ENCODE data around the gene CD151. TPM values are rescaled to one million over a fixed set of nuclear protein-coding genes. Genes with fewer than 3 reads are reported as not detected.
A peak's percentile ranks its signal among the peaks of the same experiment; 100 is the strongest.

The CD151 gene
- total RNA-seq, 1 donor from 2014 or later, result 70.8 TPM

DNA sequence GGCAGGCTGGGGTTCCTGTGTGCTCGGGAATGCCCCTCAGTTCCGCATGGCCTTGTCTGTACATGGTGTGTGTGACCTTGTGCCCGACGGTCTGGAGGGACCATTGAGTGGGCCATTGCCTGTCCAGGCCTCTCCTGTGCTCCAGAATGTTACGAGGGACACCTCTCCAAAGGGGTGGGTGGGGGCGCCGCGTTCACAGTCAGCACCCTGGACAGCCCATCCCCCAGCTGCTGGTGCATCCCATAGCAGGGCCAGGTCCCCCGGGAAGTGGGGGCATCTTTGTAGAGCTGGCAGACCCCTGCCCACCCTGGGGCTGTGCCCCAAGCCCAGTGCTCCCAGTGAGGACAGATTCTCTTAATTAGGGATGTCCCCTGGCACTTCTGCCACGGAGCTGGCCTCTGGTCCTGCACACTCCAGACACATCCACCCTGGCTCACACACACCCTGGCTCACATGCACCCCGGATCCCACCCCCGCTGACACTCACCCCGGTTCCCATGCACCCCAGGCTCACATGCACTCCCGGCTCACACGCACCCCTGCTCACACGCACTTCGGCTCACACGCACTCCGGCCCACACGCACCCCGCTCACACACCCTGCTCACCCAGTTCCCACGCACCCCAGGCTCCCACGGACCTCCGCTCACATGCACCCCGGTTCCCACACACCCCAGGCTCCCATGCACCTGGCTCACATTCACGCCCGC lies 25.5 kb downstream of the CD151 start:
- no peak for DNase-seq

GRCh38 chr11:858762-859339 lies 26.1 kb downstream of the CD151 start:
- no peak for DNase-seq

GRCh38 chr11:859394-860131 lies 26.8 kb downstream of the CD151 start:
- peak; percentile 37 for DNase-seq

GRCh38 chr11:860234-861104 lies 27.7 kb downstream of the CD151 start:
- no peak for DNase-seq

- no peak for DNase-seq
Observed at GRCh38 chr11:861105-861479, 28.3 kb downstream of the CD151 start.

- no peak for DNase-seq
Observed at GRCh38 chr11:862081-862661, 29.4 kb downstream of the CD151 start.

DNA sequence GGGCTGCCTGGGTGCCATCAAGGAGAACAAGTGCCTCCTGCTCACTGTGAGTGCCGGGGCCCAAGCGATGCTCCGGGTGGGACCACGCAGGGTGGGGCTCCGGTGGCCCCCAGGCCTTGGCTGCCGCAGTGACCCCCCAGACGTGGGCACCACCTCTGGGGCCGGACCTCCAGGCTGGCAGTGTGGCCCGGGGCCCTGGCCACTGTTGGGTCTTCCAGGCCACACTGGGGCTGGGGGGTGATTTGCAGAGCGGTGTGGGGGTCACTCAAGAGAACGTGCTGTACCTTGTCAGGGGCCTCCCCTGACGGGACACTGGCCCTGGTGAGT lies 29.9 kb downstream of the CD151 start:
- no peak for DNase-seq

GRCh38 chr11:863023-863909 lies 30.5 kb downstream of the CD151 start:
- DNase-seq, result no peak

DNA sequence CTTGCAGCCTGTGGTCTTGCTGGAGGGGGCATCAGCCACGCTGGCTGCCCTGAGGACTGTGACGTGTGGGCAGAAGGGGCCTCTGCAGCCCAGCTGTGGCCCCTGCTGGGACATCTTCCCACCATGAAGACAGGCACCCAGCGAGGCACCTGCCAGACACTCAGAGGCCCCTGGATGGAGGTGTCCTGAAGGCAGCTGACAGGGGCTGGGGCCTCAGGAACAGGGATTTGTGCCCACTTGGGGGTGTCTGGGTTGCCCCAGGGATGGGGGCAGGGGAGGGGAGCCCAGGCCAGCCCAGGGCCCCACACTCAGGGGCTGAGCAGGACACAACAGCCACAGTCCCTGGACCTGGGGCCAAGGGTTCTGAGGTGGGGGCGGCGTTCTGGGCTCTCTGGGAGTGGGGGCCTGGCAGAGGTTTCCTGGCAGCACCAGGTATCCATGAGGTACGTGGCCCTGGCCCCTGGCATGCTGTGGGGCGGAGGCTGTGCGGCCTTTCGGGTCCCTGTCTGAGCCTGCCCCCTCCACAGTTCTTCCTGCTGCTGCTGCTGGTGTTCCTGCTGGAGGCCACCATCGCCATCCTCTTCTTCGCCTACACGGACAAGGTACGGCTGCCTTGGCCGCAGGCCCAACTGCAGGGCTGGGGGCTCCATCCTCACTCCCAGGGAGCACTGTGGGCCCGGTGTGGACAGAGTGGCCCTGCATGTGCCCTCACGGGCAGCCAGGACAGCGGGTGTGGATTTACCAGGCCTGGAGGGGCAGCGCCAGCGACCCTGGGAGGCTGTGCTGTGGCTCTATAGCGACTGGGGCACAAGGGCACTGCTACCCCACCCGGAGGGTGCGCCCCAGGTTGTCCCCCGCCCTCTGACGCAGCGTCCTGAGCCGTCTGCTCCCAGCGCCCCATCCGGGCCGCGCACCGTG lies 31.4 kb downstream of the CD151 start:
- DNase-seq, result no peak

DNA sequence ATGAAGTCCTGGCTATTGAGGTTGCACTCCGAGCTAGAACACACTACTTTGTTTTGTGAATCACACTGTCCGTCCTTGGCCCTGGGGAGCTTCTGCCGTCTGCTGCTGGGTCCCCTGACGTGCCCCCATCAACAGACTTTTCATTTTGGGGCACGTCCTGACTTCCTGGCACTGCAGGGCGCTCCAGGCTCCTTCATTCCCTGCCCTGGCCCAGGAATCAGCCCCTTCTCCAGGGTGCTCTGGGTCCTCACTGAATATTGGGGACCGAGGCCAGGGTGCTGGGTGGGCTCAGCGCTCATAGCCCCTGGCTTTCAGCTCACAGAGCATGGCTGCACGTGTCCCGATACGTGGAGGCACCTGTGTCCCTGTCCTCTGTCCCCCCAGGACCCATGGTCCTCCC lies 32.1 kb downstream of the CD151 start:
- no peak for DNase-seq

DNA sequence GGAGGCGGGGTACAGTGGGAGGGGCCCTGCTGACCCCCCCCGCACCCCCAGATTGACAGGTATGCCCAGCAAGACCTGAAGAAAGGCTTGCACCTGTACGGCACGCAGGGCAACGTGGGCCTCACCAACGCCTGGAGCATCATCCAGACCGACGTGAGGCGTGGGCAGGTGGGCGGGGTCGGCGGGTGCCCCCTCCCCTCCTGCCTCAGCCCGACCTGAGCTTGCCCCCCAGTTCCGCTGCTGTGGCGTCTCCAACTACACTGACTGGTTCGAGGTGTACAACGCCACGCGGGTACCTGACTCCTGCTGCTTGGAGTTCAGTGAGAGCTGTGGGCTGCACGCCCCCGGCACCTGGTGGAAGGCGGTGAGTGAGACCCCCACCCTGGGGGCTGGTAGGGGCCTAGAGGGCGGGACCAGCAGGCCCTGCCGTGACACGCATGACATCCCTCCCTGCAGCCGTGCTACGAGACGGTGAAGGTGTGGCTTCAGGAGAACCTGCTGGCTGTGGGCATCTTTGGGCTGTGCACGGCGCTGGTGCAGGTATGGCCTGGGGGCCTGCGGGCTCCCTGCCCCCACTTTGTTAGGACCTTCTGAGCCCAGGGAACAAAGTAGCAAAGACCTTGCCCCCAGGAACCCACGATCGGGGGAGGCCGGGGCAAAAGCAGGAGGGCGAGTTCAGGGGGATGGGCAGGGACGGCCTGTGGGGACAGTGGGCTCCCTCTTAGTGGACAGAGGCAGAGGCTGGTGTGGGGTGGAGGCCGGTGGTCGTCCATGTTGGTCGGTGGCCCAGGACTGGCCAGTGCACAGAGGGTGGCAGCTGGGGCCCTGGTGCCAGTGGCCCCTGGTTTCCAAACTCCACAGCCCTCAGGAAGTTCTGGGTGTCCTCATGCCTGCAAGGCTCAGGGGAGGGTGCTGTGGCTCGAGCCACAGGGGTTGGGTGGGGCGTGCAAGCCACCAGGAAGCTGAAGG lies 33.0 kb downstream of the CD151 start:
- DNase-seq, result no peak

GRCh38 chr11:866481-866880 lies 33.7 kb downstream of the CD151 start:
- no peak for DNase-seq

- DNase-seq, result no peak
Observed at GRCh38 chr11:867856-868358, 35.2 kb downstream of the CD151 start.

GRCh38 chr11:868394-868793 lies 35.6 kb downstream of the CD151 start:
- no peak for DNase-seq

DNA sequence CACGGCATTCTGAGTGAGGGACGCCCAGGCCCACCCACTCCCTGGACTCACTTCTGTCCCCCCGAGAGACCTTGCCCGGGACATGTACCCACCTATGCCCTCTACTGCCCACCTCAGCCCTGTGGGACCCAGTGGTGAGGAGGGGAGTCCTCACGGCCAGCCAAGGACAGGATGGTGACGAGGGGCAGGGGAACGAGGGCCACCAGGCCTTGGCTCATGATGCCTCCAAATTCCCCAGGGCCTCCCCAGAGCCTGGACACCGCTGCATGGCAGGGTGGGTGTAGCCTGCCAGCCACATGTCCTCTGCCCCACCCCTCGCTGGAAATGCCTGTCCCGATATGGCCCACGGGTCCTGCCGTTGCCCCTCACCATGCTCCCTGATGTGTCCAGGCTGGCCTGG lies 36.0 kb downstream of the CD151 start:
- no peak for DNase-seq

DNA sequence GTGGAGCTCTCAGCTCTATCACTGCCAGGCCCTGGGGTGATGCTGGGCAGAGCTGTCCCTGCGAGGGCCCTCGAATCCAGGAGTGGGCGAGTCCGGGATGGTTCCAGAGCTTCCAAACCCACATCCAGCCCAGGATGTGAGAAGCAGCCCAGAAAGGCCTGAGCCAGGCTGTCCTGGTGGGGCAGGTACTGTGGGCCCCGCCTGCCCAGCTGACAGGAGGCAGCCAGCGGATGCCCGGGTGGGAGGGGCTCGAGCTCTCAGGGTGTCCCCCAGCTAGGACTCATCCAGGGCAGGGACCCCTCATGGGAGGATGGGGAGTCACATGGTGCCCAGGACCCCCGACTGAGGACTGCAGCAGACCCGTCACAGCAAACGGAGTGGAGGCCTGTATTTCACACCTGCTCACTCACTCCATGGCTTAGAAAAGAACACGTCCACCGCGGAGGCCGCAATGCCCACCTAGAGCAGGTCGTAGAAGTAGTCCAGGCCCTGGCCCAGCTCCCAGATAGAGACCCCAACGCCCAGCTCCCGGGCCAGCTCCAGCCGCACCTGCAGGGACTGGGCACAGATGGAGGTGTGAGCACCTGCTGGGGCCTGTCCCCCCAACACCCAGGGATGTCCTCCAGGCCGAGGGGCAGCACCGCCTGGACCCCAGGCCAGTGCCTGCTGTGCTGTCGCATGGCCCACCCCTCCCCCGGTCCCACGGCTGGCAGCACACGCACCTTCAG lies 36.8 kb downstream of the CD151 start:
- DNase-seq, result no peak

DNA sequence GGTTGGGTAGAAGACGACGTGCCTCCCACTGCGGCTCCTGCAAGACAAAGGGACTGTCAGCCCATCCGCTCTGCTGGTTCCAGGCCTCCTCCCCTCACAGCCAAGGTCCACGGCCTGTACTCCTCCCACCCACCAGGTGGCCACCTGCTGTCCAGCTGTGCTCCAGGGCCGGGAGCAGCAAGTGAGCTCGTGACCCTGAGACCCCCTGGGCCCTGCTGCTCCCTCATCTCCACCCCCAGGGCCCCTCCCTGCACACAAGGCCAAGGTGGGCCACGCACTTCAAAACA lies 37.3 kb downstream of the CD151 start:
- no peak for DNase-seq

DNA sequence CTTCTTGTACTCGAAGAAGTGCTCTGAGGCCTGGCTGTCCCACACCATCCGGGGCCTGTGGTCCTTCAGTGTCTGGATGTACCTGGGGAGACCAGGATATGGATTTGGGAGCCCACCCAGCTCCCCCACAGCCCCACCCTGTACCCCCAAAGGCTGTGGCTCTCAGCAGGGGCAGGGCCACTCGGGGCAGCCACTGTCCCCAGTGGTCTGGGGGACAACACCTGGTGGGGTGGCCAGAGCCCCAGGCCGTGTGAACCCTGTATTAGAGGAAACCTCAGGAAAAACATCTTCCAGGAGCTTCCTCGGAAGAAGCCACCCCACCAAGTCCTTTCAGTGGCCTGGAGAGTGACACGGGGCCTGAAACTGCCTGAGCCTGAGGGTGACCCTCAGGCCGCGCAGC lies 37.7 kb downstream of the CD151 start:
- no peak for DNase-seq

Measured in skin of body (tissue), 2 donors.